Measurements from ENCODE around the gene MRPL37.
"Not testable (repeated sequence)": the region's sequence is repeated elsewhere in the genome, so short reads cannot be mapped to it uniquely, and the experiment has no call there.

Gene MRPL37

DNA sequence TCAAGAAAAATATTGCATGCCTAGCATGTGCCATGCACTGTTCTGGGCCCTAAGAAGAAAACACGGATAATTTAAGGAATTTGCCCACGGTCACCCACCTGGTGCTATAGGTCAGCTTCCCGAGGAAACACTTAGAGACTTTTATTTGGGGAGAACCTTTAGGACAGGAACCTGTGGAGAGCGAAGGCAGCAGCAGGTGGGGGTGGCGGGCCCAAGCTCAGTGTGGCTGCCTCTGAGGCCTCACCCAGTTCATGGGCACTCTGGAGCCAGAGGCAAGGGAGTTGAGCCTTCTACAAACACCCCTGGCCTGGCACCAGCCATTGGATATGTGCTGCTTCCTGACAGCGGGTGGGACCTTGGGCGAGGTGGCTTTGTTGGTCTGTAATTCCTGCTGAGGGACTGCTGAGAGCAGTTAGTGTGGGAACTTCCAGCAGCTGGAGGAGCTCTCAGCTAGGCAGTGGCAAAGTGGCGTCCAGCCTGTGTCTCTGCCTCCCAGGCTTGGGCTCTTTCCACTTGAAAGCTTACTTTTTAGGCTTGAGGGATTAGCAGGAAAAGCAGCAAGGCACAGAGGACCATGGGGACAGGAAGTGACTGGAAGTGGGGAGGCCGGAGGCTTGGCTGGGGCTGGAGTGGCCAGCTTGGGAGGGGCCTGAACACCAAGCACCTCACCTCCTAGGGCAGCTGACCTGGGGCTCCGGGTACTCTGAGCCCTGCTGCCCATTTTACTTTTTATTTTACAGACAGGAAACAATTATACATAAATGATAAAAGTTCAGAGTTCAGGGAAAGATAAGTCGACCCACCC lies 19.1 kb downstream of the MRPL37 start:
- no peak for FAIRE-seq
- DNase-seq (ENCODE audit: insufficient read length, low spot score) = no peak

DNA sequence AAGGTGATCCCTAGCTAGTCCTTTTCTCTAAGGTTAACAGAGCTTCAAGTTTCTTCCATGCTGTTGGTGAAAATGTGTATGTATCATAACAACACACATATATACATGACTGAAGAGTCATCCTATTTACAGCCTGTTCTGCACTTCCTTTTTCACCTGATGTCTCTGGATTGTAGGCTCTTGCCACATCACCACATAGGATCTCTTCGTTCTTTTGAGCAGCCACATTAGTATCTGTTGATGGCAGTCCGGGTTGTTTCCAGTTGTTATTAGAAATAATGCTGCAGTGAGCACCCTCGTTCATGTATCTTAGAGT lies 19.7 kb downstream of the MRPL37 start:
- no peak for DNase-seq (ENCODE audit: insufficient read length, low spot score)
- FAIRE-seq = no peak

DNA sequence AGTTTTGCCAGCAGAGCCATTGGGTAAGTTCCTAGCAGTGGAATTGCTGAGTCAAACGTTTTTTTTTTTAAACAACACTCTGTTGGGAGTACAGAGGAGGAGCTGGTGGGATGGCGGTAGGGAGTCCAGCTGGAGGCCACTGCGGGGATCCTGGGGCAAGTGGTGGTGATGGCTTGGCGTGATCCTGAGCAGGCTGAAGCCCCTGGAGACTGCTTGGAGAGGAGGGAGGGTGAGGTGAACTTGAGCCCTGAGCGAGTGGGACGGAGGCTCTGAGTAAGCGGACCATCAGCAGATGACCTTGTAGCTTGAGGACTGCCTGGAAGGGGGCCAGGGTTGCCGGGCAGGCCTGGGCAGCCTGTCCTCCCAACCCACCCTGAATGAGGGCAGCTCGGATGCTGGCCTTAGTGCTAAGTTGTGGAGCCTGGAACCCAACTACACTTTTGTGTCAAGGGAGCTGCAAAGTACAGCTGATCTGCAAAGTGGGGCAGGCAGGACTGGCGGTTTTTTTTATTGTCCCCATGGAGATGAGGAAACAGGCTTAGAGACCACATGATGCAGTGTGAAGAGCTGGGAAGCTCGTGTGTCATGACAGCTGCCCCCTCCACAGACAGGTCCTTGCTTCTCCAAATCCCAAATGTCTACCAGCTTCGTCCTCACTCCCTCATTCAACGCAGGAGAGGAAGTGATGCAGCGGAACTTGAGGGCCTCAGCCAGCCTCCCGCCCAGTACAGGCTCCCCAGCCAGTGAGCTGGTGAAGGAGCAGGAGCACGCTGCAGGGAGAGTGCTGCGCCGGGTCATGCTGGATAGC lies 20.2 kb downstream of the MRPL37 start:
- DNase-seq (ENCODE audit: insufficient read length, low spot score) = no peak
- no peak for FAIRE-seq

DNA sequence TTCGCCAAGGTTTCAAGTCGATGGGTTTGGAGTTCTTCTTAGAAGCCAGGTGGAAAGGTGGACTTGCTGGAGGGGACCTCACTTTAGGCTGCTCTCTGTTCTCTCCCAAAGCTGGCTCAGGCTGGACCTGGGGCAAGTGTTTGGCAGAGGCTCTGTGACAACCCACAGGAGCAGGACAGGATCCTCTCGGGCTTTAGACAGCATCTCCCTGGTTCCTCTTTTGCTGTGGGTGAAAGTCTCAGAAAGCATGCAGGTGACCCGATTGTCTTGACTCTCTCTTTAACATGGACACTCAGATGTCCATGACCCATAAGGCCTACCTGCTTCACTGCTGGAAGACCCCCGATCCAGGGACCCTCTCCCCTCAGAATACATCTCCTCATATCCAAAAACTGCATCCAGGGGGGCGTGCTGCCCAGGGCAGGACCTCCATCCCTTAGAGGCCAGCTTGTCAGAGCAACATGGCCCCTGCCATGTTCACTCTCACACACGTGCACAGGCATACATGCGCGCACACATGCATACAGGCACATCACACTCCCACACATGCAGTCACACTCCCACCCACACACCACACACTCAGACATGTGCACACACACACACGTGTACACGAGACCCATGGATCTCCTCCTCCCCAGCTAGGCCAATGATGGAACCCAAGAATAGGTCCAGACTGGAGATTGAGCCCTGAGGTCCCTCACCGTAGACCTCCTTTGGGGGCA lies 21.3 kb downstream of the MRPL37 start:
- DNase-seq (ENCODE audit: insufficient read length, low spot score) = no peak
- no peak for FAIRE-seq

DNA sequence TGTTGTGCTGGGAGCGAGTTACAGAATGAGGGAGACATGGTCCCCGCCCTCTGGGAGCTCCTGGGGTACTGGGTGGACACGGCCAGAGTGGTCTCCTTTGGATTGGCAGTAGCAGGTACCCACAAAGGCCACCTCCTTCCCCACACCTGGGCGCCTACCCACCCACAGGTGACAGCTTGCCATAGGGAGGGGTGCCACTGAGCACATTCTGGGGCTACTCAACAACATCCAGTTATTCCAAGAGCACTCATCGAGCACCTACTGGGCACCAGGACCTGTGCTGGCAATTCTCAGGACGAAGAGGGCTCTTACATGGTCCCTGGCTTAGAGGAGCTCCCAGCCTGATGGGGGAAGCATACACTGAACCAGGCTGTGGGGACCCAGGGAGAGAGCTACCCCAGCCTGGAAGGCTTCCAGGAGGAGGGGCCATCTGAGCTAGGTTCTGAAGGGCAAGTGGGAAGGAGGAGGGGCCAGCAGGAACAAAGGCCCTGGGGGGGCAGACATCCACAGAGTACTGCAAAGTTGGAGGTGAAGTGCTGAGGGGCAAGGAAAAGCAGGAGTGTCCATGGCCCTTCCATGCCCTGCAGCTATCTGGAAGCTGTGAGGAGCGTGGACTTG lies 22.0 kb downstream of the MRPL37 start:
- no peak for FAIRE-seq

DNA sequence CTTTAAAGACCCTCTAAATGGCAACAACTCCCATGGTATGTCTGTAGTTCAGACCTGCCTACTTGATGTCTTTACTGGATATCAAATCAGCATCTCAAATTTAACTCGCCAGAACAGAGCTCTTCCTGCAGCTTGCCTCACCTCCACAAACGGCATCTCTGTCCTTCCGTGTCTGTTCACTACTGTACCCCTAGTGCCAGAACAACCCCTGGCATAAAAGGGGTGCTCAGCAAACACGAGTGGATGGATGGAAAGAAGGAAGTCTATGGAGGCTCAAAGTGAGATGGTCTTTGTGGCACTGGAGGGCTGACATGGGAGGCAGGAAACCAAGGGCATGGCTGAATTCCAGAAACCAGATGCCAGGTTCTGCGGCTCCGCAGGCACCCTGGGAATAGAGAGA lies 22.7 kb downstream of the MRPL37 start:
- DNase-seq (ENCODE audit: insufficient read length, low spot score) (no peak), FAIRE-seq (no peak)

More for the DNA sequence above, 22.0 kb downstream of the MRPL37 start:
- DNase-seq (ENCODE audit: insufficient read length, low spot score) = no peak

DNA sequence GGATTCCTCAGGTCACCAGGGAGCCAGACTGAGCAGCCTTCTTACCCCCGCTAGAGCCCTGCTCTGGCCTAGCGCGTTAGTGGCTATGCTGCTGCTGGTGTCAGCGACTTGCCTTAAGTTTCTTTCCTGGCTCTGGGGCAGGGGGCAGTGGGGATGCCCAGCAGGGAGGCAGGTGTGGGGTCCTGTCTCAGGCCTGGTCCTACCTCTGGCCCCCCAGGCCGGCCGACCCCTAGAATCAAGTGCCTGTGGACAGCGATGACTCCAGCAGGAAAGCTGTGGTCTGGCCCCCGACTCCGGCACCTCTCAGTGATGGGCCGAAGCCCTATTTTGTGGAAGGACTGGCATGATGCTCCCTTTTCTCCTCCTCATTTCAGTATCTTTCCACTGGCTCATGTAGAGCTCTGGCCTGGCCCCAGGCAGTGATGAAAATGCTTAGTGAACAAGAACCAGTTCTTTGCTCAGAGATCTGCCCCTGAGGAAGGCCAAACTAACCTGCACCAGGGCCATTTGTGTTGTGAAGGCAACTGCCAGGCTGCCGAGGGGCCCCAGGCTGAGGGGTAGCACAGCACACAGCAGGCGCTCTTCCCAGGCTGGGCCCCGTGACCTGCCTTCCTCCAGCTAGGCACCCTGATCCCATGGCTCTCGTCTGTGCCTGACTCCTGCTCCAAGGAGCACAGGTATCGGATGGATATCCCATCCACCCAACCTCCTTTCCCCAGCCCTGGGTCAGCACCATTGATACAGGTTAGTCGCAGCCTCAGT lies 23.7 kb downstream of the MRPL37 start:
- no peak for DNase-seq (ENCODE audit: insufficient read length, low spot score)
- FAIRE-seq = no peak

DNA sequence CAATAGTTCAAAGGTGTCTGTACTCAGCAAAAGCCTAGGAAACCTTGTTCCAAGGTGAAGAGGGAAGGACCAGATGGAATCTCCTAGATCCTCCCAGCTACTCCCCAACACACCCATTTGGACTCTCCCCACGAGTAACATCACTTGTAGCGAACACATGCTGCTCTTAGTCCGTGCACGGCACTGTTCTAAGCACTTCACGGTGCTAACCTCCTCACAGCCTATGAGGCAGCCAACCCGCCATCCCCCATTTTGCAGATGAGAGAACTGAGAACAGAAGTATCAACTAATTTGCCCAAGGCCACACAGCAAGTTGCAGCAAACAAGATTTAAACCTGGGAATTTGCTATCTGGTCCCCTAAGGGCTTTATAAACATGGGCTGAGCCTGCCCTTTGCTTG lies 24.3 kb downstream of the MRPL37 start:
- FAIRE-seq = no peak
- DNase-seq (ENCODE audit: insufficient read length, low spot score) = no peak

DNA sequence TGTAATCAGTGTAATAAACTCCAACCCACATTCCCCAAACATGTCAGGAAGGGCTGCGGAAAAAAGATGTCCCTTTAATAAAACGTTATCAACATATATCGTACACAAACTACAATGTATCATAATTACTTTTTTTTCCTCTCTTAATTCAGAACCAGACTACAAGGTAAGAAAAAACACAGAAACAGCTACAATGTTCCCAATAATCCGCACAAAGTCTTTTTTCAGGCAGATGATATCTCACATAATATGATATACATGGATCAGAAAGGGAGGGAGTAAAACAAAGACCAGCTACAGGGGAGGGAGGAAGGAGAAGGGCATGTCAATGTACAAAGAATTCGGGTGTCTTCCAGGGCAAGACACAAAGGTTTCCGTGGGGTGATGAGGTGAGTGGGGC lies 25.4 kb downstream of the MRPL37 start:
- FAIRE-seq = no peak
- no peak for DNase-seq (ENCODE audit: insufficient read length, low spot score)

DNA sequence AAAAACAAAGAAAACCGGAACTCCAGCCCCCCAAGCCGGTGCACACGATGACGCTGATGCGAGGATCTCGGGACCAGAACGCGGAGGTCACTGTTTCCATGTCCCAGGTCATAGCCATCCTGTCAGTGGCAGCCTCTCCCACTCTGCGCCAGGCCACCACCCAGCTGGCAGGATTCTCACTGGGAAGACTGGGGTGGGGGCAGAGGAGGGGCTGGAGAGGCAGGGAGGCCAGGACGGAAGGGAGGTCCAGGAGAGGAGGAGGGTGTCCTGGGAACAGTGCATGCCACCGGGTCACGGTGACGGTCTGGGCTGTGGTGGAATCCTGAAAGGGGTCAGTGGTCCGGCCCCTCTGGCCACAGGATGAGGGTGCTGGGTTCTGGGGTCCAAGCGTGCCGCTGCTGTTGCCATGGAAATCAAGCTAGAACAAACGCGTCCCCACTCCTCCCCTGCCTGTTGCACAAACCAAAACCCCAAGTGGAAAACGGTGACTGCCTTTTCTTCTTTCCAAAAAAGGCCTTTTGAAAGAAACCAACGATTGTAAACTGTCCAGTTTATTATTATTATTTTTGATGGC lies 26.1 kb downstream of the MRPL37 start:
- no peak for DNase-seq (ENCODE audit: insufficient read length, low spot score)
- no peak for FAIRE-seq

DNA sequence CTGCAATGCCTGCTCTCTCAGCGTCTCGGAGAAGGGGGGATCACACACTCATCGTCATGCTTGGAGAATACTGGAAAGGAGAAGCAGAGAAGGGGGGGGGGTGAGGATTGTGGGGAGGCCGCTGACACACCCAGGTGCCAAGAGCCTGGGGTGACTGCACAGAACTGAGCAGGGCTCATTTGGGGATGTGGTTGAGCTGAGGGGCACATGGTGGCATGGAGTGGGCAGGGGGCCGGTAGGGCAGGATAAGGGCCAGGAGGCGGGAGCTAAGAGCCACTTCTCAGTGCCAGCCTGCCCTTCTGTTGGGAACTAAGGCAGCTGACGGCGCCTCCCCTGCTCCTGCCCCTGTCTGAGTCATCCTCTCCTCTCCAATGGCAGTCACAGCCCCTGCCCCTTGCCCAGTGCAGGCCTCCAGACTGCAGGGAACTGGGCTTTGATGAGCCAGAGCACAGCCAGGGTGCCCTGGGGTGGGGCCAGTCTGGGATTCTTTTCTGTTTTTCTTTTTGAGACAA lies 27.2 kb downstream of the MRPL37 start:
- no peak for DNase-seq (ENCODE audit: insufficient read length, low spot score)
- no peak for FAIRE-seq

DNA sequence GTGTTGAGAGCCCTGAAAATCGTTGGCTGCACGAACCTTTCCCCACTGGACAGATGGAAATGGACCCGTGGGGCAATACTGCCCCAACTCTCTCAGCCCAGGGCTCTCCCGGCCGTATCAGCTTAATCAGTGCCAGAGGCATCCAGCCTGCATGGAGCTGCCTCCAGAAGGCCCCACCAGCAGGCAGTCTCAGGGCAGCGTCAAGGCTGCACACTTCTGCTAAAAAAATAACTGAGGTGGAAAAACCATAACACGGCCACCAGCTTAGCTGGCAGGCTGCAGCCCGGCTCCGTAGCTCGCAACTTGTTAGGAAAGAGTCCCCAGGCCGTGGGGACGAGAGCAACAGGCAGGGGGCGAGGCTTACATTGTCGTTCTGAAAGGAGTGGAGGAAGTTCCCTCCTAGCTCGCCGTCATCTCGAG lies 27.9 kb downstream of the MRPL37 start:
- no peak for FAIRE-seq
- no peak for DNase-seq (ENCODE audit: insufficient read length, low spot score)

DNA sequence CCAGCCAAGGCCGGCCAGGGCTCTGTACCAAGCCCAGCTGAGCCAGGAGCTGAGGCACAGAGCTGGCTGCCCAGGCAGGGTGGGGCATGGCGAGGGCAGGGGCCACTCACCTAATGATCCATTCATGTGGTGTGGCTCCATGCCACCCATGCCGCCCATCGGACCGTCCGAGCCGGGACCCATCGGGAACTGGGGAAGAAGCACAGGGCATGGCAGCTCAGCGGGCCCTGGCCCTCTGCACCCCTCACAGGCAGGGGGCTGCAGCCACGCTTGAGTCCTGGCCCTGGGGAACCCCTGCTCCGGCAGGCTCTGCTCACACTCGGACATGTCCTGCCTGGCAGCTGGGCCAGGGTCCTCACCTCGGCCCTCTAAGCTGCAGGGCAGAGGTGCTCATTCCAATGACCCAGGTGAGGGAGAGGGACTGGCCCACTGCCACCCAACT lies 28.7 kb downstream of the MRPL37 start:
- FAIRE-seq = no peak
- no peak for DNase-seq (ENCODE audit: insufficient read length, low spot score)

DNA sequence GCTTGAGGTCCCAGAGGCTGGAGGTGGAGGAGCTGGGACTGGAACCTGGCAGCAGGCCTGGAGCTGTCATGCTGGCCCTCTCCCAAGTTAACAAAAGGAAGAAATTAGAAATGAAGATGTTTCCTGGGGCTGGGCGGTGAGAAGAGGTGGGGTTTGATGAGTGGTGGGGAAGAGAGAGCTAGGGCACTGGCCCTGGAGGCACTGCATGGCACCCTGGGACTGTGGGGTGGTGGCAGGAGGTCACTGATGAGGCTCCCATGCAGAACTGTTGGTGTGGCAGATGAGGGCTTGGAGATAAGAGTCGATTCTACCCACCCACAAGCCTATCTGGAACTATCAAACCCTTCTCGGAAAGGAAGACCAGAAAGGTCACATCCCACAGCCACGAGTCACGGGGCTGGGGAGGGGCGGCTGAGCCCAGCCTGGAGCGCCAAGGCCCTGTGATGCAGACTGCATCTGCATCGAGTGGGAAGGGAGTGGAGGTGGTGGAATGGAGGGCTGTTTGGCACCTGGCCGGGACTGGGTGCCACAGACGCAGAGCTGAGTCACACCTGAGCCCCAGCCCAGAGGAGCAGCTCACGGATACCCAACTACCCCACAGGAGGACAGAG lies 29.4 kb downstream of the MRPL37 start:
- FAIRE-seq = no peak
- no peak for DNase-seq (ENCODE audit: insufficient read length, low spot score)

DNA sequence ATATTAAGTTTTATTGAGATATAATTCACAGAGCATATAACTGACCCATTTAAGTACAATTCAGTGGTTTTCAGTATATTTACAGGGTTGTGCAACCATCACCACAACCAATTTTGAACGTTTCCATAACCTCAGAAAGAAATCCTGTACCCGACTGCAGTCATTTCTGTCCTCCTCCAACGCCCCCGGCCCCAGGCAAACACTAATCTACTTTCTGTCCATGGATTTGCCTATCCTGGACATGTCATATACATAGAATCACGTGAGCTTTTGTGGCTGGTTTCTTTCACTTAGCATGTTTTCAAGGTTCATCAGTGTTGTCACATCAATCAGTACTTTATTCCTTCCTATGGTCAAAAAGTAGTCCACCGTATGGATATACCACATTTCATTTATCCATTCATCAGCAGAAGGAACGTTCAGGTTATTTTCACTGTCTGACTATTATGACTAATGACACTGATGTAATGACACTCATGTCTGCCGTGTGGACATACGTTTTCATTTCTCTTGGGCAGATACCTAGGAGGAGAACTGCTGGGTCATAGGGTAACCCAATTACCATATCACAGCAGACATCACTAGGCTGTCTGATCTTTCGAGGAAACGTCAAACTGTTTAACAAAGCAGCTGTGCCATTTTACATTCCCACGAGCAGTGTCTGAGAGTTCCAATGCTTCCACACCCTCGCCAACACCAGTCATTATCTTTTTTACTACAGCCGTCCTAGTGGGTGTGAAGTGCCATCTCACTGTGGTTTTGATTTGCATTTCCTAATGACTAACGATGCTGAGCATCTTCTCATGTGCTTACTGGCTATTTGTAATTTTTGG lies 30.8 kb downstream of the MRPL37 start:
- FAIRE-seq (no peak), DNase-seq (ENCODE audit: insufficient read length, low spot score) (no peak)

DNA sequence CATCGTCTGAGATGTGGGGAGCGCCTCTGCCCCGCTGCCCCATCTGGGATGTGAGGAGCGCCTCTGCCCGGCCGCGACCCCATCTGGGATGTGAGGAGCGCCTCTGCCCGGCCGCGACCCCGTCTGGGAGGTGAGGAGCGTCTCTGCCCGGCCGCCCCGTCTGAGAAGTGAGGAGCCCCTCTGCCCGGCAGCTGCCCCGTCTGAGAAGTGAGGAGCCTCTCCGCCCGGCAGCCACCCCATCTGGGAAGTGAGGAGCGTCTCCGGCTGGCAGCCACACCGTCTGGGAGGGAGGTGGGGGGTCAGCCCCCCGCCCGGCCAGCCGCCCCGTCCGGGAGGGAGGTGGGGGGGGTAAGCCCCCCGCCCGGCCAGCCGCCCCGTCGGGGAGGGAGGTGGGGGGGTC lies 33.2 kb downstream of the MRPL37 start:
- not testable (repeated sequence) for FAIRE-seq; DNase-seq (ENCODE audit: insufficient read length, low spot score)

DNA sequence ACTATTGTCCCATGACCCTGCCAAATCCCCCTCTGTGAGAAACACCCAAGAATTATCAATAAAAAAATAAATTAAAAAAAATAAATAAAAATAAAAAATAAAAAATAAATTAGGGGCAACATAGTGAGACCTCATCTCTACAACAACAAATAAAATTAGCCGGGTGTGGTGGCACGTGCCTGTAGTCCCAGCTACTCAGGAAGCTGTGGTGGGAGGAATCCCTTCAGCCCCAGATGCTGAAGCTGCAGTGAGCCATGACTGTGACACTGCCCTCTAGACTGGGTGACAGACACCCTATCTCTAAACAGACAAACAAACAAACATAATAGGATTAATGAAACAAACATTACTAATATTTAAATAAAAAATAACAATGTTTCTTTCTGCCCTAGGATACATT lies 34.3 kb downstream of the MRPL37 start:
- FAIRE-seq = no peak

DNA sequence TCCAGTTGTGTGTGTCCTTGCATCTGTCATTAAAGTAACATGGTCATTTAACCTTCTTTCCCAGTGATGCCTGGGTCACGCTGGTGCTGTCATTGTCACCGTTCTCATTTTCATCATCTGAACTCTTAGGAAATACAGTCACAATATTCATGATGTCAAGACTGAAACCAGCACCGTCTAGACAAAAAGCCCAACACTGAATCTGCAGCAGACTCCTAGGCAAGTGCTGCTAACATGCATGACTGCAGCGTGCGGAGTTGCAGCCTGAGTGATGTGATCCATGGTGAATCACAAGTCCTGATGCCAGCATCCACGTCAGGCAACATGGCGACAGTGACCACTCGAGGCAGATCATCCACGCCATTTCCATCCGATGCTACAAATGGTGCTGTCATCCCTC lies 37.6 kb downstream of the MRPL37 start:
- DNase-seq (ENCODE audit: insufficient read length, low spot score) (no peak), FAIRE-seq (no peak)

More for the DNA sequence above, 34.3 kb downstream of the MRPL37 start:
- no peak for DNase-seq (ENCODE audit: insufficient read length, low spot score)
